Vagina (tissue), 2 donors: ENCODE measurements around the gene MFSD2A.

ENCODE experiments used
- CTCF ChIP-seq, 3 experiments: fragments of 450-650 bp in 2 of 3; fragments of 200-600 bp in 1 of 3; sonication (generic) in 1 of 3; IDR thresholded peaks; one replicate each; pipeline ENCODE4 v1.5.1; 2017 to 2019; ENCODE audit warnings: antibody characterized with exemption in 3 of 3, mild to moderate bottlenecking in 2 of 3, moderate library complexity in 2 of 3
- POLR2A ChIP-seq, 2 donors: fragments of 450-650 bp; IDR thresholded peaks; one replicate each; pipeline ENCODE4 v1.6.1; 2017; ENCODE audit warnings: antibody characterized with exemption in 2 of 2, mild to moderate bottlenecking in 2 of 2, moderate library complexity in 2 of 2
- POLR2AphosphoS5 ChIP-seq, 2 donors: sonication (generic); formaldehyde crosslinking; IDR thresholded peaks; one replicate each; pipeline ENCODE4 v1.9.0; 2017; ENCODE audit warnings: antibody characterized with exemption in 2 of 2, mild to moderate bottlenecking in 2 of 2, low read depth in 1 of 2; ENCODE audit not compliant: insufficient read depth in 1 of 2

GRCh38 chr1:39910263-39910662 lies 44.7 kb upstream of the MFSD2A start:
- TF ChIP-seq CTCF (IDR thresholded peaks at IDR 0.05) = no peak
- TF ChIP-seq POLR2A (IDR thresholded peaks at IDR 0.05) = no peak
- no peak for TF ChIP-seq POLR2AphosphoS5 (IDR thresholded peaks at IDR 0.05; ENCODE audit: insufficient read depth in 1 of 2, low read depth in 1 of 2)
